ENCODE results near the gene ZIC3.

Gene ZIC3

DNA sequence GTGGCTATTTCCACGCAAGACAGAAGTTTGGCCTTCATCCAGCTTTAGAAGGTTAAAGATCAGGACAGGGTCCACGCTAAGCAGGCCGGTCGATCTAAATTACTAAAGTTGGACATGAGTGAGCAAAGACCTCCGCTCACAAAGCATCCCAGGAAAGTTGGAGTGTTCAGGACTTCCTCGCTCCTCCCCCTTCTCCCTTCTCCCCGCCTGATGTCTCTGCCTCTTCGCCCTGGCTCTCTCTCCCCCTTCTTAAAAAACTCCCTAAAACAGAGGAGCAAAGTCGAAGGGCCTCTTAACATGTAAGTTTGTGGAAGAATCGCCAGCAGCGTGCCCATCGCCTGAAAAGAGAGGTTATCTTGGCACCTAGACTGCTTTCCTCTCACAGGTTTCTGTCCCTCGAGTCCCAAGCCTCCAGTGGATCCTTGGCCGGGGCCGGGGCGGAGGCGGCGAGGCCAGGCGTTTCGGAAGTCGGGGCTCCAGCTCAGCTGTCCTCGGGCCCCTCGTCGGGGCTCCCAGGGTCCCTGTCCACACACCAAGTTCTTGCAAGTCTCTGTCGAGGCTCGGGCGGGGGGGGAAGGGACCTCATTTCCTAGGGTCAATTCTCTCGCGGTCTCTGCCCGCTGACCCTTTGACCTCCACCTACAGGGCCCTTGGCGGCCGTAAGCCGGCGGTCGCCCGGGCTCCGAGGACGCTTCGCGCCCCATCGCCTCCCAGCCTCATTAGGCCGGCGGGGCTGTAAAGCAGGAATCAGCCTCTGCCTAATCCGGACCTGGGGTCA lies 7.6 kb downstream of the ZIC3 start:
- in situ Hi-C loops (cut with MboI; ENCODE audit: low sequenced_read_pairs), result no loop called here

- in situ Hi-C loops (cut with MboI; ENCODE audit: low sequenced_read_pairs), result no loop called here
Measured at GRCh38 chrX:137574102-137574783, 8.3 kb downstream of the ZIC3 start.

DNA sequence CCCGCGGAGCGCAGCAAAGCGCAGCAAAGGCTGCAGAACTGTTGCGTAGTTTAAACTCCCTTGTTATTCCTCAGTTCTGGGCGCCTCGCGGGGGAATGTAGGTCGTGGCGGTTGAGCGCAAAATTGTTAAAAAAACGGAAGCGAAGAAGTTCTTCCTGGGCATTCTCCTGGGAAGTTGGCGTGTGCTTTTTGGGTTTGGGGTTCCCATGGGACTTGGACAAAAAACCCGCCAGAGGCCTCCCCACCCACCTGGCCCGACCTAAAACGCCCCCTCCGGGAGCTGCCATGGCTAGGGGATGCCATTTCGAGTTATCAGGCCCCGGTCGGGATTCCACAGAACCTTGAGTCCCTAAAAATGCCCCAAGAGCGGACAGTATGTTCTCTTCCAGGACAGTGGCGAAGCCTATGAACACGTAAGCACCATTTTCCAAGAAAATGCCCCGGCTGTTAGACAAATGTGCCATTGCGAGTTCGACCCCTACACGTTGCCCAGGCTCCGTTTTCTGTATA lies 8.9 kb downstream of the ZIC3 start:
- in situ Hi-C loops (cut with MboI; ENCODE audit: low sequenced_read_pairs), result no loop called here

GRCh38 chrX:137575596-137576255 lies 9.8 kb downstream of the ZIC3 start:
- in situ Hi-C loops (cut with MboI; ENCODE audit: low sequenced_read_pairs), result no loop called here

GRCh38 chrX:137587151-137587550 lies 21.2 kb downstream of the ZIC3 start:
- in situ Hi-C loops (cut with MboI; ENCODE audit: low sequenced_read_pairs), result no loop called here

GRCh38 chrX:137600769-137601168 lies 34.8 kb downstream of the ZIC3 start:
- in situ Hi-C loops (cut with MboI; ENCODE audit: low sequenced_read_pairs), result no loop called here

All from HL-60/S4 treated with phorbol 12-myristate 13-acetate at 8.2 ng/mL for 4 days and 3 days (cell line).